Suprapubic skin (tissue), 4 donors: ENCODE measurements around the gene GNAI3.

Experiments
- CTCF ChIP-seq, 2 donors: fragments of 200-600 bp in 1 of 2; fragments of 450-650 bp in 1 of 2; sonication (generic) in 1 of 2; IDR thresholded peaks; one replicate each; pipeline ENCODE4 v1.5.1; 2016 to 2019; ENCODE audit warnings: antibody characterized with exemption in 2 of 2, mild to moderate bottlenecking in 1 of 2, moderate library complexity in 1 of 2
- EP300 ChIP-seq: sonication (generic); formaldehyde crosslinking; IDR thresholded peaks from one replicate; pipeline ENCODE4 v1.6.1; 2017; ENCODE audit warnings: antibody characterized with exemption
- POLR2AphosphoS5 ChIP-seq, 3 donors: sonication (generic); formaldehyde crosslinking; IDR thresholded peaks; one replicate each; pipeline ENCODE4 v1.6.1; 2017; ENCODE audit warnings: antibody characterized with exemption in 3 of 3

- TF ChIP-seq EP300 (no peak), CTCF (IDR thresholded peaks at IDR 0.05) (no peak), POLR2AphosphoS5 (IDR thresholded peaks at IDR 0.05) (no peak)
Observed at GRCh38 chr1:109535481-109535880, 12.9 kb upstream of the GNAI3 start.
